Purkinje cell (primary cell): Measurements from ENCODE around the gene PHKG2. TPM values are rescaled to one million over a fixed set of nuclear protein-coding genes. Genes with fewer than 3 reads are reported as not detected.

Source experiments
- polyA plus RNA-seq: library from polyadenylated mRNA; unstranded; fragments of >200 nt; fragmentation: Nextera tagmentation; gene quantifications from 2 replicates; pipeline ENCODE4 v1.2.1, GENCODE V29; 2014

The PHKG2 gene, protein sequence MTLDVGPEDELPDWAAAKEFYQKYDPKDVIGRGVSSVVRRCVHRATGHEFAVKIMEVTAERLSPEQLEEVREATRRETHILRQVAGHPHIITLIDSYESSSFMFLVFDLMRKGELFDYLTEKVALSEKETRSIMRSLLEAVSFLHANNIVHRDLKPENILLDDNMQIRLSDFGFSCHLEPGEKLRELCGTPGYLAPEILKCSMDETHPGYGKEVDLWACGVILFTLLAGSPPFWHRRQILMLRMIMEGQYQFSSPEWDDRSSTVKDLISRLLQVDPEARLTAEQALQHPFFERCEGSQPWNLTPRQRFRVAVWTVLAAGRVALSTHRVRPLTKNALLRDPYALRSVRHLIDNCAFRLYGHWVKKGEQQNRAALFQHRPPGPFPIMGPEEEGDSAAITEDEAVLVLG
- polyA plus RNA-seq: 18.5 and 19.1 TPM in 2 replicates

DNA sequence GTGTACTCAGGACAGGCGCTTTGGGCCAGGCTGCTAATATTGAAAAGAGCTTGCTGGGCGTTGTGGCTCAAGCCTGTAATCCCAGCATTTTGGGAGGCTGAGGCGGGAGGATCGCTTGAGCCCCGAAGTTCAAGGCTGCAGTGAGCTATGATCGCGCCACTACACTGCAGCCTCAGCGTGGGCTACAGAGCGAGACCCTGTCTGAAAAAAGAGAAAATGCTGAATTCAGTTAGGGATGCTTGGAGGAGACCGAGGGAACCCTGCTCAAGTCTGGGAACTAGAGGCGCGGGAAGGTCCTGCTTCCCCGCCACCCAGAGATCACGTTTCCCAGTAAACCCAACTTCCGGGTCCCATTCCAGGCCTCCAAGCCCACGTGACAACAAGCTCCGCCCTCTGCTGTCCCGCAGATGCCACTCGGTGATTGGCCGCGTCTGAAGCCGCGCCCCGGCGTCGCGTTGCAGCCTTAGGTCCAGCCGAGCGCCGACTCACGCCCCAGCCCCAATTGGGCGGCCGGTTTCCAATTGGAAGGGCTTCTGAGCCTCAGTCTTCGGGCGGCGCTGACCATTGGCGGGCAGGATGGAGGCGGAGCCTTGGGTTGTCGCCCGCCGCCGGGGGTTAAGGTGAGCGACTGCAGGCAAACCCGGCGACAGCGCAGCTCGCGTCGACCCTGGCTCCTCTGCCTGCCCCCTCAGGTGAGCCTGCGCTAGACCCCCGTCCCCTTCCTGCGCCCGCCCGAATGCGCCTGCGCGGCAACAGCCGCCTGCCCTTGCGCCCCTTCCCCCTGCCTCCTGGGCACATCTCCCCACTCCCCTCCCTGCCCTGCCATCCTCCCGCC, at the start of gene PHKG2:
Gene PHKG2 (plus strand): TSS at position 627 of the 835 bp plus-strand sequence. CDS start 396 bp downstream, outside the sequence.

DNA sequence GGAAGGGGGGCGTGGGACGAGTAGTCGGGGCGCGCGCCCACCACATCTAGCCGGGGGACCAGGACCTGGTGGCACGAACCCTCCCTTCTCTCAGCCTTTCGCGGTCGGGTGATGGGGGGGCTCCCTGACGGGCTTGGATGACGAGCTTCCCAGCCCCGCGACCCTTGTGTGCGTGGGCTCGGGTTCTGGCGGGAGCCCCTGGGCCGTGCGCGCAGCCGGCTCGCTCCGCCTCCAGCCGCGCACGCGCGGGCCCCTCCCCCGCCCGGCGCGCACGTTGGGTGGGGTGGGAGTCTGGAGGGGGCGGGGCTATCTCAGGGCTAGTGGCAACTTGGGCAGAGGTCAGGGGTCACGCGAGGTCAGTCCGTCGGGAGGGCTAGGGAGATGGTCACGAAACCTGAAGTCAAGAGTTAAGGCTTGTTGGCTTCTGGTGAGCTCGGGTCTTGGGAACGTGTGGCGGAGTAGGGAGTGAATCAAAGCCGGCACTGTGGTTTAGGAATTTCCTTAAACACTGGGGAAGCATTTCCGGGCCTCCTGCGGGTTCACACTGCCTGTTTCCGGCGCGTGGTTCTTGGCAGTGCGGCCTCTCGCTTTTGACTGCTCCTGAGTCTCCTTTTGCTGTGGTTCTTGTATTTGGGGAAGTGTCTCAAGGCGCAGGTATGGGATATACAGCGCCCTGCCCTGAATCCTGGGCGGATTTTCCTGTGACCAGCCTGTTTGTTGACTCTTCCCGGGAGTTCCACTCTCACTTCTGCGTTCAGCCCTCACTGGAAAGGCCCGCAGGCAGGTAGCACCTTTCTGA, 49.2 kb upstream of the PHKG2 start, which contains the start of gene SRCAP:
Gene SRCAP (plus strand): TSS at position 356 of the 799 bp plus-strand sequence. CDS start 1,654 bp downstream, outside the sequence.

DNA sequence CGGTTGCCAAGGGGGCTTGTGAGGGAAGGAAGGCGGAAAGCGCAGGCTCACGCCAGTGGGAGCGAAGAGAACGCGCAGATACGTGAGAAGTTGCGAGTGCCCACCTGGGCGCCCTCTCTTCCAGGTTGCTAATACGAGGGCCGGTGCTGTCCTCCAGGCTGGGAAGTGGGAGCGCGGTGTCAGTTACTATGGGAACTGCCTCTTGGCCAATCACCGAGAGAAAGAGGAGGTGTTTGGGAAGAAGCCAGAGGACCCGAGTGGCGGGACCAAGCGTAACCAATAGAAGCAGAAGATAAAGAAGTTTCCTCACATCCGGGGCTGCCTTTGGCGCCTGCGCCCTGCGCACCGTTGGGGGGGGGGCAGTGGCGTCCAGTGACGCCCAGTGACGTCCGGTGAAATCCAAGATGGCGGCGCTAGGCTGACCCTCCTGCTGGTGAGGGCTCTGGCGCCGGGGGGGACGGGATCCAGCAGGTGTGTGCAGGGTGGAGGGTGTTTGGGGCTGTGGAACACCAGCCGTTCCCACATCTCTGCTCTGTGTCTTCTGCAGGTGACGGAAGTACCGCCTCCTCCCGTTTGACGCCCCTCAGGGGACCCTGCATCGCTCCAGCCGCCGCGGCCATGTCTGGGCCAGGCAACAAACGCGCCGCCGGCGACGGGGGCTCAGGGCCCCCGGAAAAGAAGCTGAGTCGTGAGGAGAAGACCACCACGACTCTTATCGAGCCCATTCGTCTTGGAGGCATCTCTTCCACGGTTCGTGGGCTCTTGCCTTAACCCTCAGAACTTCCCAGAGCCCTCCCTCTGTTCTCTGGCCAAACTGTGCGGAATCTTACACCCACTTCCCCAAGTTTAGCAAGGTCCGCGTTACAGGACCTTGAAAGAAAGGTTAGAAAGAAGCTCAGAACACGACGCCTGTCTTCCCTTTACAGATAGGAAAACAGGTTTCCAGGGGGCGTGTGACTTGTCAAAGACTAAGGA, 14.0 kb downstream of the PHKG2 start, which contains the start of the genes CFAP119 and RNF40:
Gene CFAP119 (minus strand): TSS at position 135 of the 975 bp plus-strand sequence. CDS start 314 bp downstream, outside the sequence.
Gene RNF40 (plus strand): TSS at position 395 of the 975 bp plus-strand sequence. CDS start 224 bp downstream, at position 619.

DNA sequence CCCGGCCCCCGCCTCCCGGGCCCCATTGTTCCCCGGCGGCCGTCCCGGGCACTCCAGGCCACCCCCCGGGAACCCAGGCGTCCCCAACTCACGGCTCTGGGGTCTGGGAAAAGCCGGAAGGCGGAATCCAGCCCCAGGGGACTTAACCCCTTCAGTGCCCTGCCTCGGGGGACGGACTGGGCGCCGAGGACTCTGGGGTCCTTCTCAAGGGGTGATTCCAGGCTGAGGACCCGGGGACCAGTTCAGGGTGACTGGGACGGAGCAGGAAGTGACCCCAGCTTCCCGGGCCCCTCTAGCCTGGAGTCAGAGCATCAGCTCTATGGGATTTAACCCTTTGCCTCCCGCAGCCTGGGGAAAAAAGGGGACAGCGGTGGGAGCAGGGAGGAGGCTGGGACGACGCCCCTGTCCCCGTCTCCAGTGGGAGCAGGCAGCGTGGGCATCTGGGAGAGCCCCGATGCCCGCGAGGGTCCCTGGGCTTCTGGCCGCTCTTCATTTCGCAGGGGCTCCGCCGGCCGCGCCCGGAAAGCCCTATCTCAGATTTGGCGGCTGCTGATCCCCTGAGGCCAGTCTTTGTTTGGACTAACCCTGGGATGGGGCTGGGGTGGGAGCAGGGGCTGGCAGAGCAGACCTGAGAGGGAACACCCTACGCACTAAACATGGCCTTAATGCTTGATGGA, 38.8 kb downstream of the PHKG2 start, which contains the start of gene ZNF629:
Gene ZNF629 (minus strand): TSS at position 270 of the 677 bp plus-strand sequence. CDS start 2,723 bp downstream, outside the sequence.

Other genes with a start within 250 kb of the PHKG2 start
- gene ZNF768, start 221.9 kb upstream of the PHKG2 start, polyA plus RNA-seq: 0.38 TPM in 1 of 2 replicates, not detected in the other
- 0.42 and 1.1 TPM in 2 replicates for gene ZNF747, start 213.6 kb upstream of the PHKG2 start, polyA plus RNA-seq
- 0.20 and 0.67 TPM in 2 replicates for gene ZNF764, start 190.1 kb upstream of the PHKG2 start, polyA plus RNA-seq
- 1.0 and 1.2 TPM in 2 replicates for gene ZNF688, start 176.7 kb upstream of the PHKG2 start, polyA plus RNA-seq
- gene ZNF785, start 162.7 kb upstream of the PHKG2 start, polyA plus RNA-seq: 0.36 and 1.1 TPM in 2 replicates
- 0.94 and 1.2 TPM in 2 replicates for gene ZNF689, start 138.0 kb upstream of the PHKG2 start, polyA plus RNA-seq
- gene PRR14, start 97.5 kb upstream of the PHKG2 start, polyA plus RNA-seq: 1.2 and 12.7 TPM in 2 replicates
- gene FBRS, start 90.0 kb upstream of the PHKG2 start, polyA plus RNA-seq: 0.20 and 0.52 TPM in 2 replicates
- 0.15 and 1.7 TPM in 2 replicates for gene SRCAP, start 49.3 kb upstream of the PHKG2 start, polyA plus RNA-seq
- gene CFAP119, start 13.6 kb downstream of the PHKG2 start, polyA plus RNA-seq: 0.87 and 6.6 TPM in 2 replicates
- 21.7 and 28.7 TPM in 2 replicates for gene RNF40, start 13.9 kb downstream of the PHKG2 start, polyA plus RNA-seq
- gene ZNF629, start 38.8 kb downstream of the PHKG2 start, polyA plus RNA-seq: 0.67 and 1.4 TPM in 2 replicates
- gene BCL7C, start 145.7 kb downstream of the PHKG2 start, polyA plus RNA-seq: 2.1 and 3.7 TPM in 2 replicates
- gene CTF1, start 148.2 kb downstream of the PHKG2 start, polyA plus RNA-seq: 0.15 TPM in 1 of 2 replicates, not detected in the other
- gene FBXL19, start 175.1 kb downstream of the PHKG2 start, polyA plus RNA-seq: 0.52 TPM in 1 of 2 replicates, not detected in the other
- 58.6 and 83.0 TPM in 2 replicates for gene ORAI3, start 200.6 kb downstream of the PHKG2 start, polyA plus RNA-seq
- gene SETD1A, start 209.3 kb downstream of the PHKG2 start, polyA plus RNA-seq: 0.27 and 0.34 TPM in 2 replicates
- gene HSD3B7, start 236.8 kb downstream of the PHKG2 start, polyA plus RNA-seq: not detected in 2 replicates